Dermis blood vessel endothelial cell (primary cell): Measurements from ENCODE around the gene BPTF. TPM values are rescaled to one million over a fixed set of nuclear protein-coding genes. Genes with fewer than 3 reads are reported as not detected.
"Not testable (repeated sequence)": the region's sequence is repeated elsewhere in the genome, so short reads cannot be mapped to it uniquely, and the experiment has no call there.

Experiments
- DNase-seq: peaks from one replicate; pipeline ENCODE4 v3.0.0; 2010
- total RNA-seq: library from RNA; depleted of rRNA; stranded (reverse); fragments of >200 nt; gene quantifications from 2 replicates; pipeline ENCODE4 v1.2.3, GENCODE V29; 2014

BPTF gene
- total RNA-seq, 1 donor from 2014 or later, result 48.3 TPM

DNA sequence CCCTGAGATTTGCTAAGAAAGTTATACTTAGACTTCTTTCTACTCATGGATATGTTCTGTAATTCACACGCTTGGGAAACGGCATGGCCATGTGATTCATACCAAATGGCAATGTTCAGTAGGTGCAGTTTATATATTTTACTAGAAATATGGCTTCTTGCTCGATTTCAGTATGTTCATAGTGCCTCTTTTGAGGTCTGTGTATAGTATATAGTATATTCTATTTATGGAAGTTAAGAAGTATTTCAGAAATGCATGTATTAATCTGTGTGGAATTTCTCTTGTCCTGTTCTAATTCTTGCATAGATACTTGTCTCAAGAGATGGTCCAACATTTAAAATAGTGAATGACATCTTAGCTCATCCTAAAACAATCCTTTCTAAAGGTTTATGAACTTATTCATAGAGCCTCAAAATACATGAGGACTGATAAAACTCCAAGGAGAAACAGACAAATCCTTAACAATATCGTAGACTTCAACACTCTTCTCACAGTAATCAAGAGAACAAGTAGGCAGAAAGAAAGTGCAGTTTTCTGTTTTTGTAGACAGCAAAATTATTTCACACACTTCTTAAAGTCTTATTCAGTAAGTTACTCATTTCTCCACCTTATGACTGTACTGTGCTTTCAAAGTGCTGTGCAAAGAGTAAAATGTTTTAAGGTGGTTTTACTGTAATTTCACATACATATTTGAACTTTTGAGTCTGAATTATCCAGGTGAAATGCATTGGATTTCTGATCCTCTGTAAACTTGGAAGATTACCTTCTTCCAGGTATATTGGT lies 11.1 kb downstream of the BPTF start:
- DNase-seq, result no peak

DNA sequence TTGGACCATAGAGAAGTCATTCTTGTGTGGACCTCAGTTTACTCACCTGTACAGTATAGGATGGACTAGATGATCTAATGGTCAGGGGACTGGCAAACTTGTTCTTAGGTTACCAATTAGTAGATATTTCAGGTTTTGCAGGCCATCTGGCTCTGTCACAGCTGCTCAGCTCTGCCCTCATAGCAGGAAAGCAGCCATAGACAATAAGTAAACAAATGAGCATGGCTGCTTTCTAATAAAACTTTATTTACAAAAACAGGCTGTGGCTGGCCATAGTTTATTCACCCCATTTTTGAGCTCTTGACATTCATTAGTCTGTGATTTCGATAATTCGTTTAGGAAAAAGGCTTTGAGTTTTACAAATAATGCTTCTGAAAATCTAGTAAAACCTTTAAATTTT lies 12.7 kb downstream of the BPTF start:
- DNase-seq, result no peak

DNA sequence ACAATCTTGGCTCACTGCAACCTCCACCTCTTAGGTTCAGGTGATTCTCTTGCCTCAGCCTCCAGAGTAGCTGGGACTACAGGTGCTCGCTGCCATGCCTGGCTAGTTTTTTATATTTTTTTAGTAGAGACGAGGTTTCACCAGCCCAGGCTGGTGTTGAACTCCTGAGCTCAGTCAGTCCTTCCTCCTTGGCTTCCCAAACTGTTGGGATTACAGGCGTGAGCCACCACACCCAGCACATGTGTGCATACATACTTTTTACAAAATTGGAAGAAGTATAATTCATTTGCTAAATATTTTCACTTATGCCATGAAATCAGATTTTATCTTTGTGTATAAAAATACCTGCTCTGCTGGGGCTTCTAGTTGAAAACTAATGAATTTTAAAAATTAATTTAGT lies 13.2 kb downstream of the BPTF start:
- DNase-seq, result no peak

DNA sequence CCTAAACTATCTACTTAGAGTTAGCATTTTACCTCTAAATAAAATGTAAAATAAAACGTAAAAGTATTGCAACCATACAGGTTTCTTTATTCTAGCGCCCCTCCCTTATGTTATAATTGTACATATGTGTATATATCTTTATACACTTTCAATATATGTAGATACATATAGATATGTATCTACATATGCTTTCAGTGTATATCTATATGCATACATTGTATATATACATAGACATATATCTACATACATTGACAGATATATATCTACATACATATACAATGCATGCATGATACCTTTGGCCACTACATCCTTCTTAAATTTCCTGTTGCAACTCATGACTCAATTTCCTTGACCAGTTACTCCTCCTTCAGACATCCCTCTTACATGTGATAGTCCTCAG lies 16.7 kb downstream of the BPTF start:
- DNase-seq, result peak; percentile 22

DNA sequence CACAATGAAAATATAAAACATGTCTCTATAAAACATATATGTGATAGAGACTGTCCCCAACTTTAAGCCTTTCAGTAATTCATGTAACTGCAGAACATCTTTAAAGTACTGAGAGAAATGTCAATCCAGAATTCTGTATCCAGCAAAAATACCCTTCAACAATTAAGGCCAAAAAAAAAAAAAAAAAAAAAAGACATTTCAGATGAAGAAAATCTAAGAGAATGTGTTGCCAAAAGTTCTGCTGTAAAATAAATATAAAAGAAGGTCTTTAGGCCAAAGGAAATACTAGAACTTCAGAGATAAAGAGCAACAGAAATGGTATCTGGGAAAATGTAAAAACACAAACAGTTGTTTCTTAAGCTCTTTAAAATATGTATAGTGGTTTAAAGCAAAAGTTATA lies 17.3 kb downstream of the BPTF start:
- DNase-seq, result no peak

DNA sequence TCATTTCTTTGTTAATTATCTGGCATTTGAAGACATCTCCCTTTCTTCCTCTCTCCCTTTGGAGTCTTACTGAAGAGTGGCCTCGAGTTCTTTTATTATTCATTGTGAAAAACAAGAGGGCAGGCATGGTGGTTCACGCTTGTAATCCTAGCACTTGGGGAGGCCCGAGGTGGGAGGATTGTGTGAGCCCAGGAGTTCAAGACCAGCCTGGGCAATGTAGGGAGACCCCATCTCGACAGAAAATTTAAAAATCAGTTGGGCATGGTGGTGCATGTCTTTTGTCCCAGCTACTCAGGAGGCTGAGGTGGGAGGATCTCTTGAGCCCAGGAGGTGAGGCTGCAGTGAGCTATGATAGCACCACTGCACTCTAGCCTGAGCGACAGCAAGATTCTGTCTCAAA lies 20.1 kb downstream of the BPTF start:
- no peak for DNase-seq

DNA sequence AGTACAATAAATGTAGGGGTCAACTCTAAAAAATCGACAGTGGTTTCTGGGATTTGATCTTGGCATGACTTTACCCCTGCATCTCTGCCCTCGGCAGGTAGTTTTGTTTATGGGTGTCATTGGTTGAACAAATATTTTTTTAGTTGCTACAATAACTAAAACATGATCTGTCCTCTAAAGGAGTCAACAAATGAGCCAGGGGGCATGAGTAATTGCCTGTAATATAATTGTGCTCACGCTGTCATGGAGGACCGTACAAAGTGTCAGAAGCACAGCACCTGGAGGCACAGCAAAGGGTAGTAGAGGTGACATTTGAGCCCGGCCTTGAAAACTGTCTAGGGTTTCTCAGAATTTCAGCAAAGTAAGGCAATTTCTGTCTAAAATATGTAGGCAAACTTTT lies 22.9 kb downstream of the BPTF start:
- not testable (repeated sequence) for DNase-seq

DNA sequence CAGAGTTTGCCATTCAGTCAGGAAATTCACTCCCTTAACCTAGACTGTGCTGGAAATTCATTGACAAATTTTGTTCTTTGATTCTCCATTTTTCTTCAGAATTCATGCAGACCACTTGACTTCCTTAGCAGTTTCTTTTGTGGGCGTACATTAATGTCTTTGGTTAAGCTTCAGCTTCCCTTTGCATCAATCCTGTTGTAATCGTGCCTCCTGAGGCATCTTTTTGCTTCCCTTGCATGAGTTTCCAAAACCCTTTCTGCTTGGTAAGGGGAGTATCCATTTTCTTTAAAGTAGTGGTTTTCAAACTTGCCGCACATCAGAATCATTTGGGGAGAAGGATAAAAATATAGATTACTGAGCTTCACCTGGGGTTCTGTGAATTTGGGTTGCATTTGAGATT lies 23.5 kb downstream of the BPTF start:
- DNase-seq, result not testable (repeated sequence)

DNA sequence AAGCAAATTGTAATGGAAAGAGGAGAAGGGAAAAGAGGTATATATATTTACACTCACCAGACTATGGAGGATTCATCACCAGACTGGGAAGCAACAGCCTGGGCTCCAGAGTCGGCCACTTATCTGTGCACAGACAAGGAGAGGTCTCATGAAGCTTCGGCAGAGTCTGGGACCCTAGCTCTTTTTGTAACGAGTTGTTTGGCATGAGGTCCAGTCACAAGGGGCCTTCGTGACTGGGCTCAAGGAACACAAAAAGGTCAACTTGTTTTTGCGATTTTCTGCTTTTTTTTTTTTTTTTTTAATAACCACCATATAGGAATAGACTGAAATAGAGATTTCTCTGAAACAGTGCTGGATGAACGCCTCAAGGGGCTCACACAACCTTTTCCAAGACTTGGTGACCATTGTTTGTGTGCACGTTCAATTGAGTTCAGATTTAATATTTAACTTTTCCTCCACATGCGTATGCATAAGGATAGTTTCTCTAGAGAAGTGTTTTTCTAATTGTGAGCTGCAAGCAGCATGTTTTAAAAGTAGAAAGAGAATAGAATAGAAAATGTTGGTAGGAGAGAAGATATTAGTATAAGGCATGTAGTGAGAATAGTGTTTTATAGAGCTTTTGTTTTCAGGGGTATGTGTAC lies 25.8 kb downstream of the BPTF start:
- DNase-seq, result no peak

DNA sequence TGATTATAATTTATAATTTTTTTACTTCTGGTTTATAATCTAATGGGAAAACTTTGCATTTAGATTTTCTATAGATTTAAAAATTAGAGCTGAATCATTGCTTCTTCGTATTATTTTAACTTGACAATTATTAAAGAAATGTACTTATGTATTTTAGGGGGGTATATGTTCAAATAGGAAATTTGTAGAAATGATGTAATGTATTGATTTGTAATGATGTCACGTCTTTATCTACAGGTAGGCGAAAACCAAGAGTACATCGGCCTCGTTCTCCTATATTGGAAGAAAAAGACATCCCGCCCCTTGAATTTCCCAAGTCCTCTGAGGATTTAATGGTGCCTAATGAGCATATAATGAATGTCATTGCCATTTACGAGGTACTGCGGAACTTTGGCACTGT lies 28.4 kb downstream of the BPTF start:
- DNase-seq, result no peak

DNA sequence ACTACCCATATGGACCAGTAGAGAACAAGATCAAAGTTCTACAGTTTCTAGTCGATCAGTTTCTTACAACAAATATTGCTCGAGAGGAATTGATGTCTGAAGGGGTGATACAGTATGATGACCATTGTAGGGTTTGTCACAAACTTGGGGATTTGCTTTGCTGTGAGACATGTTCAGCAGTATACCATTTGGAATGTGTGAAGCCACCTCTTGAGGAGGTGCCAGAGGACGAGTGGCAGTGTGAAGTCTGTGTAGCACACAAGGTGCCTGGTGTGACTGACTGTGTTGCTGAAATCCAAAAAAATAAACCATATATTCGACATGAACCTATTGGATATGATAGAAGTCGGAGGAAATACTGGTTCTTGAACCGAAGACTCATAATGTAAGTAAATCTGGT lies 29.1 kb downstream of the BPTF start:
- no peak for DNase-seq

DNA sequence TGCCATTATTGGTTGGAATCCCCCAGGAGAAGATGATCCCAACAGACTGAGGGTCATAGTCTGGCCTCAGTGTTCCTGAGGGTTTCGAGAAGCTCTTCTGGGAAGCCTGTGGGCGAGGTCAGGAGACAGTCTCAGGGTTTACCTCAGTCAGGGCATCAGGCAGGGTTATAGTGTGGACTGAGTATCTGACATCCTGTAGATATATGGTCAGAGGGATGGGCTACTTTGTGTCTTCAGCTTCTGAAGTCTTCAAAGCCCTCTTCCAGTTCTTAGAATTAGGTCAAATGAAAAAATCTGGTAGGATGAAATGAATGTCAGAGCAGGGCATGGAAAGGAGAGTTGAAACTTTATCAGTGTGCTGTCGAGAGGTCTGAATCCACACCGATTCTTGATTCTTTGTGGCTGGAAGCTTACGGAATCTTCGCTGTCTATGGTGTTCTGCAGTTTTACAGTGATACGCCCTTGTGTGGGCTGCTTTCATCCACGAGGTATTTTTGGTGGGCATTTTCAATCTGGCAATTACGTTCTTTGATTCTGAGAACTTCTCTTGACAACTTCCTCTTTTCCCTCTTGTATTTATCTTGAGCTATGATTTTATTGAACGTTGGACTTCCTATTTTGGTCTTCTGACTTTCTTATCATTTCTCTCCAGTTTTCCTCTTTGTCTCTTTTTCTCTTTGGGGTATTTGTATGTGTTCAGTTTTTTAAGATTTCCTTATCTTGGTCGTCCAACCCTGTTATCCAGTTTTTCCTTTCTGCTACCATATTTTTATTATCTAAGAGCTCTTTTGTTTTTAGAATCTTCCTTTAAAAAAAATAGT lies 30.4 kb downstream of the BPTF start:
- no peak for DNase-seq

DNA sequence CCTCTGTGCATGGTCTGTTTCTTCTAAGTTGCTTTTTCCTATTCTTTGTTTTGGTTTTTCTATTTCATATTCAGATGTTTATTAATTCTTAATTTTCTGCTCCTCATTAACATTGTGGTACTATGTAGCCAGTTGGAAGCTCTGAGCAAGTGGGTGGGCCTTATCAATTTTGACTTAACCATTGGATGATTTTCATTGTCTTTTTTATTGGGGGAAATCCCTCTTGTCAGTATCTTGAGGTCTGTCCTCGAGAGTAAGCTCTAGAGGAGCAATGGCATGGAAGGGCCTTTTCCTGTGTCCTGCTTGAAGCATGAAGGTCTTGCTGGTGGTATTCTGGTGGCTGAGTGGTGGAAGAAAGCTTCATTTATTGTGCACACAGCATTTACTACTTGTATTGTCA lies 31.1 kb downstream of the BPTF start:
- DNase-seq, result not testable (repeated sequence)

DNA sequence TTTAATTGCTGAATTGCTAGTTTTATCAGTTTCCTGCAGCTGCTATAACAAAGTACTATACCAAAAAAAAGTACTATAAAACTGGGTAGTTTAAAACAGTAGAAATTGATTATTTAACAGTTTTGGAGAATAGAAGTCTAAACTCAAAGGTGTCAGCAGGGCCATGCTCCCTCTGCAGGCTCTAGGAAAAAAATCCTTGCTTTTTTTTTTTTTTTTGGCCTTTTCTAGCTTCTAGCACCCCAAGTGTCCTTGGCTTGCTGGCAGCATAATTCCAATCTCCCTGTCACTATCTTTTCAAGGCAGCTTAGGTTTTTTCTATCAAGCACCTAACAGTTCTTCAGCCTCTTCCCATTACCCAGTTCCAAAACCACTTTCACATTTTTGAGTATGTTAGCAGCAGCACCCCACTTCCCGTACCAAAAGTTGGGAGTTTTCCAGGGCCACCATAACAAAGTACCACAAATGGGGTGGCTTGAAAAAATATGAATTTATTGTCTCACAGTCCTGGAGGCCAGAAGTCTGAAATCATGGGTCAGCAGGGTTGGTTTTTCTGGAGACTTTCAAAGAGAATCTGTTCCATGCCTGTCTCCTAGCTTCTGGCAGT lies 37.4 kb downstream of the BPTF start:
- no peak for DNase-seq

DNA sequence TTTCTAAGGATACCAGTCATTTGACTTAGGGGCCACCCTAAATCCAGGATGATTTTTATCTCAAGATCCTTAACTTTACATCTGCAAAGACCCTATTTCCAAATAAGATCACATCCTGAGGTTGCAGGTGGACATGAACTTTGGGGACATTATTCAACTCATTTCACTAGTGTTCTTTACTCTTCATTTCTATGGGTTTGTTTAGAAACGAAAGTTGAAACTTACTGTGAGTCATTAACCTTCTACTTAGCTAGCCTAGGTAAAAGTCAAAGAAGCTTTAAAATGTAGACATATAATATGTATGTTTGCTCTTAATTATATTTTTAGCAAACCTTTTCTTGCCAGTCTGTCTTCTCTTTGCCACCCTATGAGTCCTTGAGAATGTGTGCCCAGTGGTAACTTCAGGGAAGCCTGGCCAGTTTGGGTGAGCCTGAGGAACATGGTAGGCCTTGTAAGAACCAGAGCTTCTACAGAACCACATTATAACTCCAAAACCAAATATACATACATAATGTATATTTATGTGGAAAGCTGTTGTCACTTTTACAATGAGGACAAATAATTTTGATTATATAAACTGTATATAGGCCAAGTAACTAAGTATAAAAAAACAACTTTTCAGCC lies 38.4 kb downstream of the BPTF start:
- no peak for DNase-seq

DNA sequence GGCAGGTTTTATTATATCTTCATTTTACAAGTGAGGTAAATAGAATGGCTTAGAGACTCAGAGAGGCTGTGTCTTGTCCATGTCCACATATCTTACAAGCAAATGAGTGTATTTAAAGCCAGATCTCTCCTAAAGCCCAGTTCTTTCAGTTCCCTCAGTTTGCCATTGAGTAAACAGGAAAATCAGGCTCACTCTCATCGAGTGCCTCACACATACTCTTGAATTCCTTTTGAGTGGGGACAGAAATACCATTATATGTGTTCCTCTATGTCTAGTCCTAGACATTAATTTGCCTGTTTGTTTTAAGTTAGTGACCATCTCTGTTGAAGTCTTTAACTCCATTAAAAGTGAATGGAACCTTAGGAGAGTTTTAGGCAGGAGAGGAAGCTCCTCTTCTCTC lies 40.1 kb downstream of the BPTF start:
- DNase-seq, result no peak

DNA sequence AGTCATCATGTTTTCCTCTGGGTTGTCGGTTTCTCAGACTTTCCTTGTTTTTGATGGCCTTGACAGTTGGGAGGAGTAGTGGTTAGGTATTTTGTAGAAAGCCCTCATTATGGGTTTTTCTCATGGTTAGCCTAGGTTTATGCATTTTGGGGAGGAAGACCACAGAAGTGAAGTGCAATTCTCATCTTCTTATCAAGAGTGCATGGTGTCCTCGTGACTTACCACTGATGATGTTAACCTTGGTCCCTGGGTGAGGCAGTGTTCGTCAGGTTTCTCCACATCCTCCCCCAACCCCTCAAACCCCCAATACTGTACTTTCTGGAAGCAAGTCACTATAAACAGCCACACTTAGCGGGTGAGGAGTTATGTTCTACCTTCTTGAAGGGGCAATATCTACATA lies 42.3 kb downstream of the BPTF start:
- DNase-seq, result no peak

DNA sequence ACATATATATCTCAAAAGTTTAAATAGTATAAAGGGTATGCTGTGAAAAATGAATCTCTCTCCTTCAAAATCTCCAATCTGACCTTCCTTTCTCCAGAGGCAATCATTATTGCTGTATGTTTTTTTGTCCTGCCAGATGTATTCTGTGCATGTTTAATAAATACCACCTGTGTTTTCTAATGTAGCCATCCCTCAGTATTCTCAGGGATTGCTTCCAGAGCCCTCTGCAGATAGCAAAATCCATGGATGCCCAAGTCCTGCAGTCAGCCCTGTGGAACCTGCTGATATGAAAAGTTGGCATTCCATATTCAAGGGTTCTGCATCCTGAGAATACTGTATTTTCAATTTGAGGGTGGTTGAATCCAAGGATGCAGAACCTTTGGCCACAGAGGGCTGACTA lies 42.9 kb downstream of the BPTF start:
- DNase-seq, result no peak

DNA sequence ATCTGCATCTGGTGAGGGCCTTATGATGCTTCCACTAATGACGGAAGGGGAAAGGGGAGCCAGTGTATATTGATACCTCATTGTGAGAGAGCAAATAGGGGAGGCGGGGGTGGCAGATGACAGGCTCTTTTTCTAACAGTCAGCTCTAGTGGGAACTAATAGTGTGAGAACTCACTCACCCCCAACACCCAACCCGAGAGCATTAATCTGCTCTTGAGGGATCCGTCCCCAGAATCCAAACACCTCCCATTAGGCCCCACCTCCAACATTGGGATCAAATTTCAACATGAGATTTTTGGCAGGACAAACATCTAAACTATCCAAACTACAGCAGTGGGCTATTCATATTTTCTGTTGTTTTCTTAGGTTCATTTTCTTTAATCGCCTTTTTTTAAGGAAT lies 54.4 kb downstream of the BPTF start:
- no peak for DNase-seq

DNA sequence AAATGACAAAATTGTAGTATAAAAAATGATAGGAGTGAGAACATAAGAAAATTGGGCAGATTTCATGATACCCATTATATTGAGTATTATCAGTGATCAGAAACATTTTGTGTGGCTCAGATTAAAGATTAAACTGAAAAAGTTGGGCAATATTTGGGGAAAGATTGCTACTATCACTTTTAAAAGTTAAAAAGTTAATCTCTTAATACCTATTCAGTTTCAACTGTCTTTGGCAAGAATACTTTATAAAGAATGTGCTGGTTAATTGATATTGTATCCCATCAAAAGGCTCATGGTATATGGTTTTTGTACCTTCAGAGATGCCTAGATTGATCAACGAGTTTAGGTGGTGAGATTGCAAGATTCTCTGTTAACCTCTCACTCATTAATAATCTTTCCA lies 55.8 kb downstream of the BPTF start:
- no peak for DNase-seq

DNA sequence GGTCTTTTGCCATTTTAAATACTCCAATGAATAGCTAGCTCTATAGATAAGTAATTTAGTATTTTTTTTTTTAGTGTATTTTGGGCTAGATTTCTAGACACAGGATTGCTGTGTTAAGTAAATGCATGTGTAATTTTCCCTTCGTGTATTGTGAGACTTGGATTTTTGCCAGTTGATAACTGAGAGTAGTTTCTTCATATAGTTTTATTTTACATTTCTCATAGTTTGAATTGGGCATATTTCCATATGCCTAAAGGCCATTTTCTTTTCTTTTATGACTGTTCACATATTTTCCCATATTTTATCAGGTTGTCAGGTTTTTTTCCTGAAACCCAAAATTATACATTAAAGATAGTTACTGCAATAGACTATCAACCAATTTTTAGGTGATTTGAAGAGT lies 59.4 kb downstream of the BPTF start:
- DNase-seq, result no peak

DNA sequence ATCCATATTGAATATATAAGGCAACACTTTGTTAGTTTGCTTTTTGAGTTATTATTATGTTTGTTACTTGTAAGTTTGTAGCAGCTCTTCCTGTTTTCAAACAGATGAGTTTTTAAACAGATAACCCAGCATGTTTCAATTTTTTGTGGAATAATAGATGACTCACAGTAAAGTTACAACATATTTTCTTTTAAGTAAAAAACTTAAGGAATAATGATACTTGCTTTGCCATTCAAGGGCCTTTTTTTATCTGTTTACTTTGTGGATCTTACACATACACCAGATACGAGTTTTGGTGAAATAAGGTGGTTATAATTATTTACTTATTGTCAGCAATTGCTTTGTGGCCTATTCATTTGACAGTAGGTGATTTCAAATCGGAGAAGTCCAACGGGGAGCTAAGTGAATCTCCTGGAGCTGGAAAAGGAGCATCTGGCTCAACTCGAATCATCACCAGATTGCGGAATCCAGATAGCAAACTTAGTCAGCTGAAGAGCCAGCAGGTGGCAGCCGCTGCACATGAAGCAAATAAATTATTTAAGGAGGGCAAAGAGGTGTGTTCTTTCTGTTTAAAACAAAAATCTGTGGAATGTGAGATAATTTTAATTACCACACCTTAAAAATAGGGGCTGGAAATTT lies 66.3 kb downstream of the BPTF start:
- DNase-seq, result peak; percentile 39
